Measurements from ENCODE around the gene TDP1.

DNA sequence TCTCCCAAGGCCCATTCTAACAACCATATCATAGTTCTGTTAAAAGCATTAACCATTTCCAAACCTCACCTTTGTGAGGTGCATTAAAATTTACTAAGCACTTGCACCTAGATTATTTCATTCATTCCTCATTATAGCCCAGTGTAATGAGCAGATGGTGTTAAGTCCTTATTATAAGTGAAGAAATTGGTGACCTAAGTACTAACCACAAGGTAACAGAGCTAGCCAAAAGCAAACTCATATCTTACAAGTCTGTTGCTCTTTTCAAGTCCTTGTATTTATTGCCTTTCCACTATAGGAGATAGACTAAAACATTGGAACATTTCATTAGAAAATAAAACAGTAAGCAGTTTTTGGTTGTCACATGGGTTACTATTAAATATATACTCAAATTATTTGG, 49.7 kb downstream of the TDP1 start:
- TF ChIP-seq, protein P1, sequence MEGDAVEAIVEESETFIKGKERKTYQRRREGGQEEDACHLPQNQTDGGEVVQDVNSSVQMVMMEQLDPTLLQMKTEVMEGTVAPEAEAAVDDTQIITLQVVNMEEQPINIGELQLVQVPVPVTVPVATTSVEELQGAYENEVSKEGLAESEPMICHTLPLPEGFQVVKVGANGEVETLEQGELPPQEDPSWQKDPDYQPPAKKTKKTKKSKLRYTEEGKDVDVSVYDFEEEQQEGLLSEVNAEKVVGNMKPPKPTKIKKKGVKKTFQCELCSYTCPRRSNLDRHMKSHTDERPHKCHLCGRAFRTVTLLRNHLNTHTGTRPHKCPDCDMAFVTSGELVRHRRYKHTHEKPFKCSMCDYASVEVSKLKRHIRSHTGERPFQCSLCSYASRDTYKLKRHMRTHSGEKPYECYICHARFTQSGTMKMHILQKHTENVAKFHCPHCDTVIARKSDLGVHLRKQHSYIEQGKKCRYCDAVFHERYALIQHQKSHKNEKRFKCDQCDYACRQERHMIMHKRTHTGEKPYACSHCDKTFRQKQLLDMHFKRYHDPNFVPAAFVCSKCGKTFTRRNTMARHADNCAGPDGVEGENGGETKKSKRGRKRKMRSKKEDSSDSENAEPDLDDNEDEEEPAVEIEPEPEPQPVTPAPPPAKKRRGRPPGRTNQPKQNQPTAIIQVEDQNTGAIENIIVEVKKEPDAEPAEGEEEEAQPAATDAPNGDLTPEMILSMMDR (IDR thresholded peaks at IDR 0.05; ENCODE audit: poor library complexity), result no peak
- TF ChIP-seq EZH2phosphoT487 (IDR thresholded peaks at IDR 0.05; ENCODE audit: low read depth, severe bottlenecking, unreplicated experiment) (no peak), EZH2 (IDR thresholded peaks at IDR 0.05; ENCODE audit: borderline replicate concordance) (no peak)
